ENCODE measurements around the gene STX8.

STX8 gene

DNA sequence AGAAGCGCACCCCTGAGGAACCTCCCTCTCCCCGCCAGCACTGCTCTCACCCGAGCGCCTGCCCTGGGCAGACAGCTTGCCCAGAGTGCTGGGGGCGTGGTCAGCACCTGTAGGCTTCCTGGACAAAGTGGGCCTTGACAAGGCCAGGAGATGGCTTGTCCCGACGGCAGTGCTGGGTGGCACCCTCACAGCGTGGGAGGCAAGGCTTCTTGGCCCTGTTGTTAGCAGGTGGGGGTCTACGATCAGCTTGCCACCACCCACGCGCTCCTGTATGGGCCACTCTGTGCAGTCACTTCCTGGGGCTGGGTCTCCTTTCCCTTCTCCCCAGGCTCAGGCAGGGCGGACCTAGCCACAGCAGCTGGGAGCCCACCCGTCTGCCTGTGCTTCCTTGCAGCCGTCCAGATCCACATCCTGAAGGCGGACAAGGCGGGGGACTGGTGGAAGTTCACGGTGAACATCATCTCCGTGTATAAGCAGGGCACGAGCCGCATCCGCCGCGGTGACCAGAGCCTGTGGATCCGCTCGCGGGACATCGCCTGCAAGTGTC is 336.3 kb downstream of the STX8 start:
- TF ChIP-seq, protein P1, sequence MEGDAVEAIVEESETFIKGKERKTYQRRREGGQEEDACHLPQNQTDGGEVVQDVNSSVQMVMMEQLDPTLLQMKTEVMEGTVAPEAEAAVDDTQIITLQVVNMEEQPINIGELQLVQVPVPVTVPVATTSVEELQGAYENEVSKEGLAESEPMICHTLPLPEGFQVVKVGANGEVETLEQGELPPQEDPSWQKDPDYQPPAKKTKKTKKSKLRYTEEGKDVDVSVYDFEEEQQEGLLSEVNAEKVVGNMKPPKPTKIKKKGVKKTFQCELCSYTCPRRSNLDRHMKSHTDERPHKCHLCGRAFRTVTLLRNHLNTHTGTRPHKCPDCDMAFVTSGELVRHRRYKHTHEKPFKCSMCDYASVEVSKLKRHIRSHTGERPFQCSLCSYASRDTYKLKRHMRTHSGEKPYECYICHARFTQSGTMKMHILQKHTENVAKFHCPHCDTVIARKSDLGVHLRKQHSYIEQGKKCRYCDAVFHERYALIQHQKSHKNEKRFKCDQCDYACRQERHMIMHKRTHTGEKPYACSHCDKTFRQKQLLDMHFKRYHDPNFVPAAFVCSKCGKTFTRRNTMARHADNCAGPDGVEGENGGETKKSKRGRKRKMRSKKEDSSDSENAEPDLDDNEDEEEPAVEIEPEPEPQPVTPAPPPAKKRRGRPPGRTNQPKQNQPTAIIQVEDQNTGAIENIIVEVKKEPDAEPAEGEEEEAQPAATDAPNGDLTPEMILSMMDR (IDR thresholded peaks at IDR 0.05; ENCODE audit: insufficient read depth, low read length, missing control alignments) = no peak
- H3K4me3 ChIP-seq (ENCODE audit: low read depth, low read length) = peak overlapping the region; percentile 51
- ChIA-PET POLR2A (no interaction called here), CTCF (no interaction called here)
- DNase-seq (ENCODE audit: low read depth, low spot score) = no peak

DNA sequence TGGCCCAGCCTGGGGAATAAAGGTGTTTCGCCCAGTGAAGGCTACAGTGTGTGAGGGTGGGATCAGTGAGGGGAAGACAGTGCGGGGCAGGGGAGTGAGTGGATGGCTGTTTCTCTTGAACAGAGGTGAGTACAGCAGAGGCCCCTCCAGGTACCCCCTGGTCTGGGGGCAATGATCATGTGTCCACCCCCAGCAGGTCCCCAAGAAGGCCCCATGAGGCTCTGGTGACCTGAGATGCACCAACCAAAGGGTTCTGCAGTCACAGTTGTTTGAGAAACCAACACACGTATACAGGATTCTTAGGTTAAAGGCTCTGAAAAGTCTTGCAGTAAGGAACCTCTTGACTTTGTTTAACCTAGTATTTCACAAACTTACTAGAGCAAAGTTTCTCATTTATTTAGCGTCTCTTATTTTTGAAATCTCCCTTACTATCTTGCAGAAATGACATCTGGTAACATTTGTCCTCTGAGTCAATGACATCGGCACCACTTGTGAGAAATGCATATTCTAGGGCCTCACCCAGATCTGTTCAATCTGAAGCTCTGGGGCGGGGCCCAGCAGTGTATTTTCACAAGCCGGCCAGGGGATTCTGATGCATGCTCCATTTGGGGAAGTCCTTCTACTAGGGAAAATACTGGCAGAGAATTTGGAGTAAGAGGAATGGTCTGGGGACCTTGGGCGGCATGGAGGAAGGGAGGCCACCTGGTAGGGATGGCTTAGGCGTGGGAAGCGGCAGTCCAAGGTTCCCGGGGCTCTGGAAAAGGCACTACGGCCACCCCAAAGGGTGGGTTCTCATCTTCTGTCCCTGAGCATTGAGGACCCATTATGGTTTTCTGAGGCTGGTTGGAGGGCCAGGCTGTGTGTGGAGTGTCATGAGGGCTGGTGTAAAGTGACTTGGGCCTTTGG is 337.0 kb downstream of the STX8 start:
- ChIA-PET CTCF (no interaction called here), POLR2A (no interaction called here)
- no peak for DNase-seq (ENCODE audit: low read depth, low spot score)
- no peak overlapping the region for H3K4me3 ChIP-seq (ENCODE audit: low read depth, low read length)
- TF ChIP-seq, protein P1 (IDR thresholded peaks at IDR 0.05; ENCODE audit: insufficient read depth, low read length, missing control alignments) = no peak

DNA sequence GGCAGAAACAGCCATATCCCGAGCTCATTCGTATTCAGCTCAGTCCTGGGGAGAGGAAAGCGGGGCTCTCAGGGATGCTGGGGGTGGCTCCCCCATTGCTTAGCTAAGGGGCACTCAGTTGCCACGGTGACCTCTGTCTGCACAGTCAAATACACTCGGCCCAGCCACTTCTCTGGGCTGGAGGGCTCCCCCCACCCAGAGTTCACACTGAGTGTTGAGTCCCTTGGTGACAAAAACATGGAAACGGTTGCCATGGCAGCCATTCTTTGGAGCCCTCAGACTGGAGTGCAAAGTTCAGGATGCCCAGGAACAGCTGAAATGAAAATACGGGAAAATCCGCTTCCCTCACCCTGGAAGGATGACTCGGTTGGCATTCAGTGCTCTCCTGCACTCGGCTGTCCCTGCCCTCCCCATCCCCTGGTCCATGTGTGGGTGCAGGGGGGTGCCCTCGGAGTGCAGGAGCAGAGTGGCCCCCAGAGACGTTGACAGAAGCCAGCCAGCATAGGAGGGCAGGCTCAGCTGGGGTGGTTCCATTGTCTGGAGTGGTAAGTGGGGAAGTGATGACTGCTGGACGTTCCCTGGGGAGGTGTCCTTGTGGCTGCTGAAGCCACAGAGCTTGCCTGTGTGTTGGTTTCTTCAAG is 337.8 kb downstream of the STX8 start:
- POLR2A ChIA-PET = no interaction called here
- H3K4me3 ChIP-seq (ENCODE audit: low read depth, low read length) = no peak overlapping the region
- no peak for DNase-seq (ENCODE audit: low read depth, low spot score)
- TF ChIP-seq, protein P1 (IDR thresholded peaks at IDR 0.05; ENCODE audit: insufficient read depth, low read length, missing control alignments) = no peak
- CTCF ChIA-PET = interaction anchor here (1.4 kb wide), 1 partner anchor 285 kb away, joined by 5 read pairs; no protein-coding TSS in a partner anchor

DNA sequence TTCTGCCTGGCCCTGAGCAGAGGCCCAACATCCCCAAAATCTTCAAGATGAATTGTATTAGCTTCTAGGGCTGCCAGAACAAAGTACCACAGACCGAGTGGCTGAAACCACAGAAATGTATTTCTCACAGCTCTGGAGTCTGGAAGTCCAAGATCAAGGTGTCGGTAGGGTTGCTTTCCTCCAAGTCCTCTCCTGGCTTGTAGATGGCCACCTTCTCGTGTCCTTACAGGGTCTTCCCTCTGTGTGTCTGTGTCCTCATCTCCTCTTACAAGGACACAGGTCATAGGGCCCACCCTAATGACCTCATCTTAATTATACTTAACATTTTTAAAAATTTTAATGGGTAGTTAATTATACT is 338.6 kb downstream of the STX8 start:
- TF ChIP-seq, protein P1 (IDR thresholded peaks at IDR 0.05; ENCODE audit: insufficient read depth, low read length, missing control alignments) = no peak
- H3K4me3 ChIP-seq (ENCODE audit: low read depth, low read length) = no peak overlapping the region
- DNase-seq (ENCODE audit: low read depth, low spot score) = no peak
- ChIA-PET CTCF (interaction anchor here (1.4 kb wide), 1 partner anchor 285 kb away, joined by 5 read pairs; no protein-coding TSS in a partner anchor), POLR2A (no interaction called here)

DNA sequence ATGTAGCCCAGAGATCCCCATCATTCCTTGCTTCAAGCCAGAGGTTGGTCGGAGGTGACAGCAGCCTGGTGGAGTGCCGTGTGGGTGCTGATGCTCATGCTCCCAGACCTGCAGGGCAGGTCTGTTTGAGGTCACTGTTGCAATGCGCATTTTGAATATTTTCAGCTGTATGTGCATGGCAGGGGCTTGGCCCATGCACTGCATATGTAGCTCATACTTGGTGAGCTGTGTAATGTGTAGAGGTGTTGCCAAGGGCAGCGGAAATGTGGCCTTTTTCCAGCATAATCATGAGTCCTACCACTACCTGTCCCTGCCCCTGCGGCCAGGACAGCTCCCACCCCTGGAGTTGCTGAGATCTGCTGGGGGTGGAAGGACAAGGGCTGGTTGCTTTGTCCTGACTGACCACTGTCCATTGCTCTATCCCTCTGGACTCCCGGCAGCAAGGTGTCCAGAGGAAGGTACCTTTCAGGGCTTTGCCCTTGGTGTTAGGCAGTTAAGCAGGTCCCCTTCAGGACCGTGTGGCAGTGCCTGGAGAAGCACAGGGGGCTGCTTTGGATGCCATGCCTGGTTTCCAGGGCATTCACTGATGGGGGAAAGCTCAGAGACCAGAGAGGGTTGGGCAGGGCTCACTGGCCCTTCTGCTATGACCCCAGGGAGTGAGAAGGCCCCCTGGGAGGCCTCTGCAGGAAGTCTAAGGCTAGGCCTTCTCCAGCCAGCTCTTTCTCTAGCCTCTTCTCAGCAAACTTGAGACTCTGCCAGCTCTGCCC is 339.2 kb downstream of the STX8 start:
- DNase-seq (ENCODE audit: low read depth, low spot score) = no peak
- H3K4me3 ChIP-seq (ENCODE audit: low read depth, low read length) = no peak overlapping the region
- TF ChIP-seq, protein P1 (IDR thresholded peaks at IDR 0.05; ENCODE audit: insufficient read depth, low read length, missing control alignments) = no peak
- POLR2A ChIA-PET = no interaction called here
- CTCF ChIA-PET = interaction anchor here (1.4 kb wide), 1 partner anchor 286 kb away, joined by 5 read pairs; no protein-coding TSS in a partner anchor

Data from AG04449 (cell line).